Measurements from ENCODE around the gene GJB1.

Gene GJB1

DNA sequence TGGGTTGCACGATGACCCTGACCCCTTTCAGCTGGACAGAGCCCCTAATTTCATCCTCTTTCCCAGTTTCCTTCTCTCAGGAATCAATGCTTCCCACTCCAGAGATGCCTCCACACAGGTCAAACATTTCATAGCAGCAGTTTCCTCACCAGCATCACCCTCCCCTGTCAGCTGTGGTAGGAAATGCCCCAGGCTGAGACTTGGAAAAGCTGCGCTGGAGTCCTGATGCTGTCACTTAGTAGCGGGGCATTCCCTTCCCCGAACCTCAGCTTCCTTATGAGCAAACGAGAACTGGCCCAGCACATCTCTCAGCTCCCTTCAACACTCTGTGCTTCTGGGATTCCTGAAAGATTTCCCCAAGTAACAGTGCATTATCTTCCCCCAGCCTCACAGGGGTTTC, 2.7 kb downstream of the GJB1 start:
- DNase-seq (no peak), ATAC-seq (ENCODE audit: insufficient read depth, low read depth) (no peak)
- no peak for TF ChIP-seq CTCF (IDR thresholded peaks at IDR 0.05; ENCODE audit: borderline replicate concordance, extremely low read depth, low read length, poor library complexity, severe bottlenecking)
- TF ChIP-seq EZH2 (IDR thresholded peaks at IDR 0.05; ENCODE audit: borderline replicate concordance, low read depth, low read length, severe bottlenecking): no peak
- Histone ChIP-seq H3K79me2 (ENCODE audit: insufficient read depth, low read length) (no peaks in the 10 kb centered on the region), H3K27ac (ENCODE audit: low read length) (no peak overlapping the region), H3K4me2 (ENCODE audit: insufficient read depth, low read length) (no peak overlapping the region), H2AFZ (ENCODE audit: low read depth, low read length) (no peak overlapping the region), H3K4me1 (ENCODE audit: insufficient read depth, low read length) (no peaks in the 10 kb centered on the region), H3K9me3 (ENCODE audit: insufficient read depth, low read length, severe bottlenecking) (no peaks in the 10 kb centered on the region), H3K36me3 (ENCODE audit: insufficient read depth, low read length) (no peaks in the 10 kb centered on the region), H4K20me1 (ENCODE audit: insufficient read depth, low read length) (no peaks in the 10 kb centered on the region), H3K4me3 (ENCODE audit: low read depth in 1 of 2, low read length in 2 of 2) (no peak overlapping the region), H3K27me3 (ENCODE audit: insufficient read depth, low read length, poor library complexity) (no peaks in the 10 kb centered on the region), H3K9ac (ENCODE audit: low read depth, low read length) (no peak overlapping the region)

- no peaks in the 10 kb centered on the region for H4K20me1 ChIP-seq (ENCODE audit: insufficient read depth, low read length)
- no peak overlapping the region for H3K27ac ChIP-seq (ENCODE audit: low read length)
- H3K4me1 ChIP-seq (ENCODE audit: insufficient read depth, low read length): no peaks in the 10 kb centered on the region
- no peak overlapping the region for H3K9ac ChIP-seq (ENCODE audit: low read depth, low read length)
- TF ChIP-seq CTCF (IDR thresholded peaks at IDR 0.05; ENCODE audit: borderline replicate concordance, extremely low read depth, low read length, poor library complexity, severe bottlenecking) (peak; percentile 26), EZH2 (IDR thresholded peaks at IDR 0.05; ENCODE audit: borderline replicate concordance, low read depth, low read length, severe bottlenecking) (no peak)
- H3K79me2 ChIP-seq (ENCODE audit: insufficient read depth, low read length): no peaks in the 10 kb centered on the region
- H2AFZ ChIP-seq (ENCODE audit: low read depth, low read length): no peak overlapping the region
- ATAC-seq (ENCODE audit: insufficient read depth, low read depth) (no peak), DNase-seq (no peak)
- no peaks in the 10 kb centered on the region for H3K9me3 ChIP-seq (ENCODE audit: insufficient read depth, low read length, severe bottlenecking)
- H3K4me2 ChIP-seq (ENCODE audit: insufficient read depth, low read length): no peak overlapping the region
- H3K36me3 ChIP-seq (ENCODE audit: insufficient read depth, low read length): no peaks in the 10 kb centered on the region
- H3K4me3 ChIP-seq (ENCODE audit: low read depth in 1 of 2, low read length in 2 of 2): no peak overlapping the region
- no peaks in the 10 kb centered on the region for H3K27me3 ChIP-seq (ENCODE audit: insufficient read depth, low read length, poor library complexity)
Measured at GRCh38 chrX:71227370-71228062, 4.5 kb downstream of the GJB1 start.

DNA sequence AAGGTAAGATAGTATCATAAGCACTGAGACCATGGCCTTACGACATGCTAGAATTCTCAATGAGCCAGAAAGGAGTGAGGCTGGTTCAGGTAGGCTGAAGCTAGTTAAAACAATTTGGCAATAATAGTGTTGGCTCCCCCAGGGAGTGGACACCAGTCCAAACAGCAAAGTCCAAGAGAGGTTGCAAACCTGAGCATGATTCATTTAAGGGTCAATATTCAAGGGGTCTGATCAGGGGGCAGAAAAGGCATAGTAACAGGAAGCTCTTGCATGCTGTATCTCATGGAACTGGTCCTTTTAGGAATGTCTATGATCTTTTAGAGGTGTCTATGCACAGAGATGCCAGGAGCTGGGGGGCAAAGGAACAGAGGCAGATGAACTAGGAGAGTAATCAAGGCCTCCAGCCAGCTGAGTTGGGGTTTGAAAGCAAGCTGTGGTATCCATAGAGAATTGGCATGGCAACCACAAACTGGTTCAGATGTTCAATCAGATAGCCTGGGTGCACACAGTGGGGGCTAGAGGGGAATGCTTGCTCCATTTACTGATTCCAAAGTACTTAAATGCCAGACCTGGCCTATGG, 5.1 kb downstream of the GJB1 start:
- TF ChIP-seq CTCF (IDR thresholded peaks at IDR 0.05; ENCODE audit: borderline replicate concordance, extremely low read depth, low read length, poor library complexity, severe bottlenecking): no peak
- TF ChIP-seq EZH2 (IDR thresholded peaks at IDR 0.05; ENCODE audit: borderline replicate concordance, low read depth, low read length, severe bottlenecking): no peak
- no peak overlapping the region for H3K27ac ChIP-seq (ENCODE audit: low read length)
- no peaks in the 10 kb centered on the region for H3K36me3 ChIP-seq (ENCODE audit: insufficient read depth, low read length)
- H3K4me3 ChIP-seq (ENCODE audit: low read depth in 1 of 2, low read length in 2 of 2): no peak overlapping the region
- no peaks in the 10 kb centered on the region for H3K4me1 ChIP-seq (ENCODE audit: insufficient read depth, low read length)
- DNase-seq (no peak), ATAC-seq (ENCODE audit: insufficient read depth, low read depth) (no peak)
- no peak overlapping the region for H3K9ac ChIP-seq (ENCODE audit: low read depth, low read length)
- H3K27me3 ChIP-seq (ENCODE audit: insufficient read depth, low read length, poor library complexity): no peaks in the 10 kb centered on the region
- H3K4me2 ChIP-seq (ENCODE audit: insufficient read depth, low read length): no peak overlapping the region
- no peak overlapping the region for H2AFZ ChIP-seq (ENCODE audit: low read depth, low read length)
- H4K20me1 ChIP-seq (ENCODE audit: insufficient read depth, low read length): no peaks in the 10 kb centered on the region
- H3K9me3 ChIP-seq (ENCODE audit: insufficient read depth, low read length, severe bottlenecking): no peaks in the 10 kb centered on the region
- no peaks in the 10 kb centered on the region for H3K79me2 ChIP-seq (ENCODE audit: insufficient read depth, low read length)

Data from DND-41 (cell line).